ENCODE data around the gene ADGRV1.

The ADGRV1 gene

DNA sequence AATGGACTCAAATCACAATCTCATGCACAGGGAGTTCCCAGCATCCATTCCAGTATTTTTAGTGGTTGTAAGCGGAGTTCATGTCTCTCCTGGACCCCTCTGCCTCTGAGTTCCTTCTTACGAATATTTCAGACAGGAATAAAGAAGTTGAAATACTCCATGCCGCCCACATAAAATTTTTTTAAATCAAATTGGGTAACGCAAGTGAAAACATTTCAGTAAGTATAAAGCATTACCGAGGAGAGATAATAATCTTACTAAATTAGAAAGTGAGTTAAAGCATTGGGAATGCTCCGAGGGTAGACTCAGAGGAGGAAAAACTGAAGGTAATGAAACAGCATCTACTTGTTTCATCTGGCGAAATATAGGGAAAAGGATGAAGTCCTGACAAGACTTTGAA, 506.9 kb downstream of the ADGRV1 start:
- no peak overlapping the region for H3K27ac ChIP-seq (ENCODE audit: low read length)

DNA sequence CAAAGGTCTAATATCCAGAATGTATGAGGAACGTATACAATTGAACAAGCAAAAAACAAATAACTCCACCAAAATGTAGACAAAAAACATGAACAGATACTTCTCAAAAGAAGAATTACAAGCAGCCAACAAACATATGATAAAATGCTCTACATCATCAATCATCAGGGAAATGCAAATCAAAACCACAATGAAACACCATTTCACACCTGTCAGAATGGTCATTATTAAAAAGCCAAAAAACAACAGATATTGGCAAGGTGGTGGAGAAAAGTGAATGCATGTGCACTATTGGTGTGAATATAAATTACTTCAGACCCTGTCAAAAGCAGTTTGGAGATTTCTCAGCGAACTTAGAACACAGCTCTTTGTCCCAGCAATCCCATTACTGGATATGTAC, 510.8 kb downstream of the ADGRV1 start:
- H3K4me1 ChIP-seq (ENCODE audit: control insufficient read depth in 1 of 2, insufficient read depth in 2 of 2, low read length in 2 of 2), result no peaks in the 10 kb centered on the region

More for the DNA sequence above, 506.9 kb downstream of the ADGRV1 start:
- no peaks in the 10 kb centered on the region for H3K9me3 ChIP-seq (ENCODE audit: control insufficient read depth in 1 of 2, low read length in 2 of 2)
- no peak overlapping the region for H3K4me3 ChIP-seq (ENCODE audit: low read depth in 1 of 2, low read length in 2 of 2)
- H3K36me3 ChIP-seq (ENCODE audit: control insufficient read depth in 1 of 2, insufficient read depth in 2 of 2, low read length in 2 of 2), result no peaks in the 10 kb centered on the region
- no peaks in the 10 kb centered on the region for H3K27me3 ChIP-seq (ENCODE audit: low read depth, low read length)
- no peaks in the 10 kb centered on the region for H3K4me1 ChIP-seq (ENCODE audit: control insufficient read depth in 1 of 2, insufficient read depth in 2 of 2, low read length in 2 of 2)

DNA sequence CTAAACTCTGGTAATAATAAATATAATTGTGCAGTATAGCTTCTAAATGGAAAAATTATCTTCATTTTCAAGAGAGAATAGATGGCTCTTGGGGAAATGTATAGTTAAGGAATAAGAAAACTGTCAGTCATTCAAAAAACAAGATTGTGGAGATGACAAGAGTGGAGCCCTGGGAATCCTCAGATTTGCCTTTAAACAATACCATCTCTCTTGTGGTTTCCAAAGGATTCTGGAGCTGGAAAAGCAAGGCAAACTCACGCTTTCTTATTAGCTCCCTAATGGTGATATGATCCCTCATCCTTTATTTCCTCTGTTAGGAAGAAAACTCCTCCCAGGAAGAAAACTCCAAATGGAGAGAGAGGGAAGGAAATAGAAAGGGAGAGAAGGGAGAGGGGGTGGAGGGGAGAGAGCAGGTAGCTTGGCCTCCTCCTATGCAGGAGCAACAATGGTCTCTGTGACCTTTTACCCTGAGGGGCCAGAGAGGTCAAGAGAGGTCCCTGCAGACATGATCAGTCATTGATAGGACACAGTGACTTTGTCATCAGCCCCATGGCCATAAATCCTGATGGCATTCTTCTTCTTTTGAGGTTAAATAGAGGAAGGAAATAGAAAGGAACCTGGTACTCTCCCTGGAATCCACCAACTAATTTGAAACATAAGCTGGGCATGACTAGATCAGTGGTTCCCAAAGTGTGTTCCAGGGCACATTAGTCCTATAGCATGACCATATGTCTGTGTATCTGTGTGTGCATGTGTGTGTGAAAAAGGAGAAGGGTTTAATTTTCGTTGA, 512.4 kb downstream of the ADGRV1 start:
- Histone ChIP-seq H3K27ac (ENCODE audit: low read length) (no peak overlapping the region), H3K4me3 (ENCODE audit: low read depth in 1 of 2, low read length in 2 of 2) (no peak overlapping the region), H3K9me3 (ENCODE audit: control insufficient read depth in 1 of 2, low read length in 2 of 2) (no peaks in the 10 kb centered on the region), H3K27me3 (ENCODE audit: low read depth, low read length) (no peaks in the 10 kb centered on the region), H3K4me1 (ENCODE audit: control insufficient read depth in 1 of 2, insufficient read depth in 2 of 2, low read length in 2 of 2) (no peaks in the 10 kb centered on the region), H3K36me3 (ENCODE audit: control insufficient read depth in 1 of 2, insufficient read depth in 2 of 2, low read length in 2 of 2) (no peaks in the 10 kb centered on the region)

More for the DNA sequence above, 510.8 kb downstream of the ADGRV1 start:
- H3K9me3 ChIP-seq (ENCODE audit: control insufficient read depth in 1 of 2, low read length in 2 of 2), result no peaks in the 10 kb centered on the region
- H3K27me3 ChIP-seq (ENCODE audit: low read depth, low read length), result no peaks in the 10 kb centered on the region
- H3K36me3 ChIP-seq (ENCODE audit: control insufficient read depth in 1 of 2, insufficient read depth in 2 of 2, low read length in 2 of 2), result no peaks in the 10 kb centered on the region
- H3K27ac ChIP-seq (ENCODE audit: low read length), result no peak overlapping the region
- no peak overlapping the region for H3K4me3 ChIP-seq (ENCODE audit: low read depth in 1 of 2, low read length in 2 of 2)

DNA sequence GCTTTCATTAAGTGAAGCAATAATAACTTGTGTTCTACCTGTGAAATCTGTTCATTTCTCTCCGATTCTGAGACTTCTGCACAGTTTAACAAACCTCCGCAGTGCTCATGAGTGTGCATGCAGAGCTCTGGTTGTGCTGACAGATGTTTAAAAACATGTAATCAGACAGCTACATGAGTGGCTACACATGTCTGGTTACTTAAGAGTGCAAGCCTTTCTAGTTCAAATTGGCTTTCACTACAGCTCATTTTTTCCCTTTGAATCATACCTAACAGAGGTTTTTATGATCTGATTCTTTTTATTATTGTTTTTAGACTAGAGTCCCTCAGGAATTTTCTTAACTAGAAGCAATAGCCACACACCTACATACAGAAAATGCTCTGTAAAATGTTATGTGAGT, 514.3 kb downstream of the ADGRV1 start:
- no peaks in the 10 kb centered on the region for H3K36me3 ChIP-seq (ENCODE audit: control insufficient read depth in 1 of 2, insufficient read depth in 2 of 2, low read length in 2 of 2)
- H3K4me1 ChIP-seq (ENCODE audit: control insufficient read depth in 1 of 2, insufficient read depth in 2 of 2, low read length in 2 of 2), result no peaks in the 10 kb centered on the region
- H3K27me3 ChIP-seq (ENCODE audit: low read depth, low read length), result no peaks in the 10 kb centered on the region
- no peaks in the 10 kb centered on the region for H3K9me3 ChIP-seq (ENCODE audit: control insufficient read depth in 1 of 2, low read length in 2 of 2)
- no peak overlapping the region for H3K27ac ChIP-seq (ENCODE audit: low read length)
- H3K4me3 ChIP-seq (ENCODE audit: low read depth in 1 of 2, low read length in 2 of 2), result no peak overlapping the region

DNA sequence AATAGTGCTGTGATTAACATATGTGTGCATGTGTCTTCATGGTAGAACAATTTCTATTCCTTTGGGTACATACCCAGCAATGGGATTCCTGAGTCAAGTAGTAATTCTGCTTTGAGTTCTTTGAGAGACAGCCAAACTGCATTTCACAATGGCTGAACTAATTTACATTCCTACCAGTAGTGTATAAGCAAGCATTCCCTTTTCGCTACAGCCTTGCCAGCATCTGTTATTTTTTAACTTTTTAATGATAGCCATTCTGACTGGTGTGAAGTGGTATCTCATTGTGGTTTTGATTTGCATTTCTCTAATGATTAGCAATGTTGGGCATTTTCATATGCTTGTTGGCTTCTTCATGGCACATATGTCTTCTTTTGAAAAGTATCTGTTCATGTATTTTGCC, 516.0 kb downstream of the ADGRV1 start:
- Histone ChIP-seq H3K9me3 (ENCODE audit: control insufficient read depth in 1 of 2, low read length in 2 of 2) (no peaks in the 10 kb centered on the region), H3K4me1 (ENCODE audit: control insufficient read depth in 1 of 2, insufficient read depth in 2 of 2, low read length in 2 of 2) (no peaks in the 10 kb centered on the region), H3K4me3 (ENCODE audit: low read depth in 1 of 2, low read length in 2 of 2) (no peak overlapping the region), H3K27me3 (ENCODE audit: low read depth, low read length) (no peaks in the 10 kb centered on the region), H3K36me3 (ENCODE audit: control insufficient read depth in 1 of 2, insufficient read depth in 2 of 2, low read length in 2 of 2) (no peaks in the 10 kb centered on the region), H3K27ac (ENCODE audit: low read length) (no peak overlapping the region)

DNA sequence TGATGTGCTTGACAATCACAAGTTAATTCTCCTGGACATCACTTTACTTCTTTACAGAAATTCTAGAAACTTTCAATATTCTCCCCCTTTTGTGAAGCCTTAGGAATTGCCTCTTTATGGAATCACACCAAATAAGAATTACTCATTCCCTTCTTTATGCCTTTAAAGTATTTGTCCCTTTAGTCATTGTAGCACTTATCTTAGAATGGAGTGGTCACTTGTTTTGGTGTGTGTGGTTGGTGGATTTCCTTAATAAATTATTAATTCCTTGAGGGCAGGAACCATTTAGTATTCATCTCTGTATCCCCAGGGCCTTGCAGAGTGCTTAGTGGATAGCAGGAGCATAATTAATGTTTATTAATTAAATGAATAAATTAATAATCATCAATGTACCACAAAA, 517.5 kb downstream of the ADGRV1 start:
- Histone ChIP-seq H3K4me3 (ENCODE audit: low read depth in 1 of 2, low read length in 2 of 2) (no peak overlapping the region), H3K4me1 (ENCODE audit: control insufficient read depth in 1 of 2, insufficient read depth in 2 of 2, low read length in 2 of 2) (no peaks in the 10 kb centered on the region), H3K36me3 (ENCODE audit: control insufficient read depth in 1 of 2, insufficient read depth in 2 of 2, low read length in 2 of 2) (no peaks in the 10 kb centered on the region), H3K9me3 (ENCODE audit: control insufficient read depth in 1 of 2, low read length in 2 of 2) (no peaks in the 10 kb centered on the region), H3K27ac (ENCODE audit: low read length) (no peak overlapping the region), H3K27me3 (ENCODE audit: low read depth, low read length) (no peaks in the 10 kb centered on the region)

DNA sequence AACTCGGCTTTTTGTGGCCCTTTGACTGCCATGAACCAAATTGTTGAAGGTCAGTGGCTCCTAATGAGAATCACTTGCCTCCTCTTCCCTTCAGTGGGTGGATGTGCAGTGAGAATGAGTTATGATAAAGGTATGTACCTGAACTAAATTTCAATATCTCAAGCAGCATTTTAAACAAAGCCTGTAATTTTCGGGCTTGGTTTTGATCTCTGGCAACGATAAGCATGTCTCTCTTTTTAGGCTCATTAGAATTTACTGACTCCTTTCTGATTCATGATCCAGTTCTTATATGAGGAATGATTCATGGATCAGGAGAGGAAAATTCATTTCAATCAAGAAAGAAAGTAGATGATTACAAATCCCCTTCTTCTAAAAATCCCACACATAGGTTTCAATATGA, 519.0 kb downstream of the ADGRV1 start:
- Histone ChIP-seq H3K9me3 (ENCODE audit: control insufficient read depth in 1 of 2, low read length in 2 of 2) (no peaks in the 10 kb centered on the region), H3K27me3 (ENCODE audit: low read depth, low read length) (no peaks in the 10 kb centered on the region), H3K4me1 (ENCODE audit: control insufficient read depth in 1 of 2, insufficient read depth in 2 of 2, low read length in 2 of 2) (no peaks in the 10 kb centered on the region), H3K27ac (ENCODE audit: low read length) (no peak overlapping the region), H3K36me3 (ENCODE audit: control insufficient read depth in 1 of 2, insufficient read depth in 2 of 2, low read length in 2 of 2) (no peaks in the 10 kb centered on the region), H3K4me3 (ENCODE audit: low read depth in 1 of 2, low read length in 2 of 2) (no peak overlapping the region)

DNA sequence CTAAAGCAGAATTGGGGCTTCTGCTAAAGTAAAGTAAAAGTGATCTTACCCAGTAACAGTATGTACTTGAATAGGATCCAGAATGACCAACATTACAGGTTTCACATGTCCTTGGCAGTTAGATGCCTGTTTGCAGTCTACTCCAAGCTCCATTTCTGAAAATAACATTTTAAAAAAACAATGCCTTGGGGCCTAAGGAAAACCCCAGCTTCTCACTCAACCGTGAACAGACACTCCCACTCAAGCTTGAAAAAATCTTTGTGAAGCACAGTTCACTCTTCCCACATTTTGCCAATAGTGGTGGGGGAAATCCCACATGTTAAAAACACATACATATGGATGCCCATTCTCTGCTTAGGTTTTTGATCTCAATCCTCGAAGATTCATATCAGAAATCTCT, 520.4 kb downstream of the ADGRV1 start:
- H3K36me3 ChIP-seq (ENCODE audit: control insufficient read depth in 1 of 2, insufficient read depth in 2 of 2, low read length in 2 of 2), result no peaks in the 10 kb centered on the region
- H3K4me1 ChIP-seq (ENCODE audit: control insufficient read depth in 1 of 2, insufficient read depth in 2 of 2, low read length in 2 of 2), result no peaks in the 10 kb centered on the region
- H3K27me3 ChIP-seq (ENCODE audit: low read depth, low read length), result no peaks in the 10 kb centered on the region
- no peaks in the 10 kb centered on the region for H3K9me3 ChIP-seq (ENCODE audit: control insufficient read depth in 1 of 2, low read length in 2 of 2)
- H3K27ac ChIP-seq (ENCODE audit: low read length), result no peak overlapping the region
- H3K4me3 ChIP-seq (ENCODE audit: low read depth in 1 of 2, low read length in 2 of 2), result no peak overlapping the region

DNA sequence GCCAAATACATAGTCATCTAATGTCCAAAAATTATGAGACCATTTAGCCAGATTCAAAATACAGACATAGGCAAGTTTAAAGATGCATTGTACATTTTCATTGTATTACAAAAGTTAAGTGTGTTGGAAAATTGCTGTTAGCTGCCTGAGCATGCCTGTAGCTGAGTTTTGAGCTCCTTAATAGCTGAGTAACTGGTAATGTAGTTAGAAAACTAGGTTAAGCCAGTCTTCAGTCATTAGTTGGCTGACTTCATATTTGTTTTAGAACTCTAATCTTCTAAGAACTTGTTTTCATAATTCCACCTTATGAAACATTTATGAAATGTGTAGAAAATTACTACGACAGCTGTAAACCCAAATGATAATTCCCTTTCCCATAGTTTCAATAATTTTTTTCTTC, 531.2 kb downstream of the ADGRV1 start:
- H3K27ac ChIP-seq (ENCODE audit: low read length), result no peak overlapping the region
- H3K36me3 ChIP-seq (ENCODE audit: control insufficient read depth in 1 of 2, insufficient read depth in 2 of 2, low read length in 2 of 2), result no peaks in the 10 kb centered on the region
- H3K27me3 ChIP-seq (ENCODE audit: low read depth, low read length), result no peaks in the 10 kb centered on the region
- H3K9me3 ChIP-seq (ENCODE audit: control insufficient read depth in 1 of 2, low read length in 2 of 2), result no peaks in the 10 kb centered on the region
- no peak overlapping the region for H3K4me3 ChIP-seq (ENCODE audit: low read depth in 1 of 2, low read length in 2 of 2)
- no peaks in the 10 kb centered on the region for H3K4me1 ChIP-seq (ENCODE audit: control insufficient read depth in 1 of 2, insufficient read depth in 2 of 2, low read length in 2 of 2)

DNA sequence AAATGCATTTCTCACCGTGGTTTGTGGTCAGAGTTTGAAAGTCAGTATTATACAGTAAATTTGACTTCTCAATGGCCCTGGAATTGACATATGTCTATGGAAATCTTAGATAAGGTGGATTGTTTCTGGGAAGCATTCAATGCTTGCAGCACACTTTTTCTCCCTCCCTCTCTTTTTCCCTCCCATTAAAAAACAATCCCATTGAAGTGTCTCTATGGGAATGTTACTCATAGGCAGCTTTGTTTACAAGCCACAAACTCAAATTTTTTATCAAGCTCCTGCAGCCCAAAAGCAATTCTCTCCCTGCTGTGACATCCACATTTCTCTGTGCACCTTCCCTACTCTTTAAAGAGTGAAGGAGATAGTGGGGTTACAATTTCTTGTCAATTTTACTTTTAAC, 532.4 kb downstream of the ADGRV1 start:
- H3K27ac ChIP-seq (ENCODE audit: low read length), result no peak overlapping the region
- H3K36me3 ChIP-seq (ENCODE audit: control insufficient read depth in 1 of 2, insufficient read depth in 2 of 2, low read length in 2 of 2), result no peaks in the 10 kb centered on the region
- H3K4me3 ChIP-seq (ENCODE audit: low read depth in 1 of 2, low read length in 2 of 2), result no peak overlapping the region
- H3K27me3 ChIP-seq (ENCODE audit: low read depth, low read length), result no peaks in the 10 kb centered on the region
- no peaks in the 10 kb centered on the region for H3K4me1 ChIP-seq (ENCODE audit: control insufficient read depth in 1 of 2, insufficient read depth in 2 of 2, low read length in 2 of 2)
- no peaks in the 10 kb centered on the region for H3K9me3 ChIP-seq (ENCODE audit: control insufficient read depth in 1 of 2, low read length in 2 of 2)

DNA sequence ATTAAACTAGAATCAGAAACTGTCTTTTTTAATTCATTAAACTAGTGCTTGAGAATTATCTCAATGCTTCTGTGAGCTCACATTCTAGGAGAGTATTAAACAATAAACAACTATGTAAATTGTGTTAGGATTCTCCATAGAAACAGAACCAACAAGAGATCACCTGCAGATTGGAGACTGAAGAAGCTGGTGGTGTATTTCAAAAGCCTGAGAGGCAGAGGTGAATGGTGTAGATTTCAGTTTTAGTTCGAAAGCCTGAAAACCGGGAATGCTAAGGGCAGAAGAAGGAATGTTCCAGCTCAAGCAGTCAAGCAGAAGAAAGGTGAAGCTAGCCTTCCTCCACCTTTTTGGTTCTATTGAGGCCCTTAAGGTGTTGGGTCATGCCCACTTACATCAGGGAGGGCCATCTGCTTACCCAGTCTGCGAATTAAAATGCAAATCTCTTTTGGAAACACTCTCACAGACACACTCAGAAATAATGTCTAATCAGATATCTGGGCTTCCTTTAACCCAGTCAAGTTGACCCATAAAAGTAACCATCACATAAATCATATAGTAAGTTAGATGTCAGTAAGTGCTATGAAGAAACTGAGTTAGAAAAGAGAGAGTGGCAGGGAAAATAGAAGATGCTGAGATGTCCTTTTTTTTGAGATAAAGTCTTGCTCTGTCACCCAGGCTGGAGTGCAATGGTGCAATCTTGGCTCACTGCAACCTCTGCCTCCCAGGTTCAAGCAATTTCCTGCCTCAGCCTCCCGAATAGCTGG, 533.1 kb downstream of the ADGRV1 start:
- no peak overlapping the region for H3K4me3 ChIP-seq (ENCODE audit: low read depth in 1 of 2, low read length in 2 of 2)
- no peaks in the 10 kb centered on the region for H3K27me3 ChIP-seq (ENCODE audit: low read depth, low read length)
- no peak overlapping the region for H3K27ac ChIP-seq (ENCODE audit: low read length)
- H3K4me1 ChIP-seq (ENCODE audit: control insufficient read depth in 1 of 2, insufficient read depth in 2 of 2, low read length in 2 of 2), result no peaks in the 10 kb centered on the region
- no peaks in the 10 kb centered on the region for H3K9me3 ChIP-seq (ENCODE audit: control insufficient read depth in 1 of 2, low read length in 2 of 2)
- H3K36me3 ChIP-seq (ENCODE audit: control insufficient read depth in 1 of 2, insufficient read depth in 2 of 2, low read length in 2 of 2), result no peaks in the 10 kb centered on the region
